K562 (cell line): Measurements from ENCODE around the gene COL6A2. TPM values are rescaled to one million over a fixed set of nuclear protein-coding genes. Genes with fewer than 3 reads are reported as not detected.
A peak's percentile ranks its signal among the peaks of the same experiment; 100 is the strongest.

ENCODE experiments used
- ATAC-seq: fragments of 200-7000 bp; cut with Tn5 transposase; 3 replicates; pipeline ENCODE4 v1.9.1; 2020; ENCODE audit warnings: moderate library complexity
- BruUV-seq: library from RNA; stranded (reverse); fragments of 400-500 nt; replicated peaks from 2 replicates; lab custom pipeline; 2021; lab: Mats Ljungman, UMichigan
- CTCF ChIA-PET: fragments of 300-600 bp; formaldehyde crosslinking; extraction: SDS; loops from one replicate; lab custom pipeline; 2021; ENCODE audit warnings: low intra/inter-chr PET ratio; lab: Yijun Ruan, JAX
- POLR2A ChIA-PET: fragments of 300-600, 350-650 bp; sonication (Branson Sonifier 250); formaldehyde crosslinking; extraction: SDS; loops from one replicate; lab custom pipeline; 2021; ENCODE audit warnings: antibody characterized with exemption, inconsistent platforms; lab: Yijun Ruan, JAX
- DNase-seq, 4 experiments: peaks; one replicate each; pipeline versions ENCODE4 v3.0.0 to v3.0.0-alpha.2; 2011 to 2018; ENCODE audit warnings: low spot score in 3 of 4, mixed read lengths in 3 of 4; ENCODE audit errors: extremely low read depth in 1 of 4
- FAIRE-seq: peaks from 2 replicates; lab custom pipeline; 2011; peaks lifted over from hg19 to GRCh38; lab: Jason Lieb, UNC
- H2AFZ ChIP-seq: 2 replicates; pipeline ENCODE4 v1.6.0; 2011; ENCODE audit warnings: low read depth, low read length, control low read depth, inconsistent platforms
- H3K27ac ChIP-seq: fragments of 200-600 bp; 3 replicates; pipeline ENCODE4 v1.8.0; 2011; ENCODE audit warnings: low read depth, mild to moderate bottlenecking, control low read depth, inconsistent platforms, low read length, moderate library complexity, mixed read lengths; ENCODE audit errors: extremely low read depth
- H3K27me3 ChIP-seq, 2 experiments: fragments of 300-600 bp in 1 of 2; 2 replicates in 1 of 2; 3 replicates in 1 of 2; pipeline versions ENCODE4 v1.6.0 to v1.8.0; 2011; ENCODE audit warnings: inconsistent platforms in 2 of 2, low read length in 2 of 2, mild to moderate bottlenecking in 1 of 2, mixed read lengths in 1 of 2, moderate library complexity in 1 of 2; ENCODE audit not compliant: control insufficient read depth in 2 of 2, insufficient read depth in 2 of 2
- H3K36me3 ChIP-seq: fragments of 300-600 bp; 3 replicates; pipeline ENCODE4 v1.8.0; 2011; ENCODE audit warnings: mild to moderate bottlenecking, low read length, inconsistent platforms; ENCODE audit not compliant: control insufficient read depth, insufficient read depth
- H3K4me1 ChIP-seq, 2 experiments: fragments of 200-600 bp in 1 of 2; replicated peaks in 1 of 2; 2 replicates in 1 of 2; 3 replicates in 1 of 2; pipeline versions ENCODE4 v1.5.1 to v1.8.0; 2011; ENCODE audit warnings: inconsistent platforms in 2 of 2, low read length in 2 of 2, mild to moderate bottlenecking in 1 of 2, mixed read lengths in 1 of 2, moderate library complexity in 1 of 2; ENCODE audit not compliant: control insufficient read depth in 2 of 2, insufficient read depth in 2 of 2
- H3K4me2 ChIP-seq: 2 replicates; pipeline ENCODE4 v1.6.1; 2011; ENCODE audit warnings: low read length, control low read depth, inconsistent platforms, mixed read lengths; ENCODE audit not compliant: insufficient read depth
- H3K4me3 ChIP-seq: fragments of 200-600 bp; sonication (generic), shearing (Covaris generic); 2 replicates; pipeline ENCODE4 v1.5.1; 2016; ENCODE audit warnings: control low read depth, inconsistent platforms
- H3K79me2 ChIP-seq: fragments of 200-600 bp; 3 replicates; pipeline ENCODE4 v1.8.0; 2011; ENCODE audit warnings: low read length, inconsistent platforms; ENCODE audit not compliant: control insufficient read depth, insufficient read depth
- H3K9ac ChIP-seq, 2 experiments: 2 replicates each; pipeline versions ENCODE4 v1.6.0 to v1.6.1; 2011; ENCODE audit warnings: low read depth in 2 of 2, low read length in 2 of 2, control low read depth in 1 of 2, inconsistent platforms in 1 of 2, mild to moderate bottlenecking in 1 of 2, mixed read lengths in 1 of 2; ENCODE audit not compliant: insufficient read depth in 1 of 2
- H3K9me1 ChIP-seq: one replicate; pipeline ENCODE4 v1.6.0; 2011; ENCODE audit warnings: inconsistent platforms, mild to moderate bottlenecking, low read length, moderate library complexity; ENCODE audit not compliant: control insufficient read depth, insufficient read depth
- H3K9me3 ChIP-seq: replicated peaks from 2 replicates; pipeline ENCODE4 v1.5.1; 2011; ENCODE audit warnings: low read depth, low read length, inconsistent platforms; ENCODE audit not compliant: control insufficient read depth, insufficient read depth
- H4K20me1 ChIP-seq: replicated peaks from 2 replicates; pipeline ENCODE4 v1.6.1; 2011; ENCODE audit warnings: low read length, inconsistent platforms, mixed read lengths; ENCODE audit not compliant: control insufficient read depth, insufficient read depth
- POLR3G ChIP-seq: IDR thresholded peaks from 2 replicates; pipeline ENCODE4 v1.6.1; 2011; ENCODE audit not compliant: insufficient read length, insufficient replicate concordance; ENCODE audit errors: extremely low read depth
- ZBTB7A ChIP-seq: IDR thresholded peaks from 2 replicates; pipeline ENCODE4 v1.6.1; 2011; ENCODE audit warnings: low read depth, mild to moderate bottlenecking, low read length, moderate library complexity, borderline replicate concordance; ENCODE audit not compliant: control insufficient read depth
- ZBTB9 ChIP-seq: fragments of 450-650 bp; formaldehyde crosslinking; IDR thresholded peaks from 2 replicates; pipeline ENCODE4 v1.4.0; 2020; ENCODE audit warnings: mild to moderate bottlenecking, moderate library complexity
- ZNF431 ChIP-seq: sonication (generic); formaldehyde crosslinking; IDR thresholded peaks from 2 replicates; pipeline ENCODE4 v1.8.0; 2022; ENCODE audit warnings: mild to moderate bottlenecking, missing genetic modification reagents
- WGBS: fragments of 100-300 bp; shearing (Covaris generic); methylation state at CpG from one replicate; pipeline ENCODE4 v1.1.6; 2016; ENCODE audit warnings: low coverage, mixed read lengths; ENCODE audit not compliant: insufficient coverage; ENCODE audit errors: missing lambda C conversion rate; 5-methylcytosine and 5-hydroxymethylcytosine counted together
- in situ Hi-C: fragments of 300-500 bp; cut with MboI; formaldehyde crosslinking; loops from 4 replicates; pipeline ENCODE4 v1.15.0; 2018; ENCODE audit warnings: inconsistent platforms, mixed read lengths
- intact Hi-C: fragments of 100-400 bp; cut with micrococcal nuclease; formaldehyde crosslinking; loops from 2 replicates; pipeline ENCODE4 v1.14.2; 2022
- polyA plus RNA-seq, 8 experiments: library from polyadenylated mRNA; depleted of rRNA in 4 of 8; stranded (reverse) in 5 of 8; unstranded in 3 of 8; fragments of >200 nt; fragmentation: Nextera tagmentation in 2 of 8; fragmentation: Illumina TruSeq in 1 of 8; extraction: Ambion mirVana in 2 of 8; extraction: Trizol in 1 of 8; gene quantifications; 2 replicates each; pipeline versions ENCODE4 v1.2.1 to v1.2.3, GENCODE V29; 2011 to 2014; ENCODE audit warnings: inconsistent platforms in 1 of 8, missing spikeins in 1 of 8
- total RNA-seq, 7 experiments: library from RNA; depleted of rRNA in 6 of 7; stranded (reverse); fragments of >200 nt in 6 of 7; fragmentation: Illumina TruSeq in 2 of 7; extraction: Trizol in 2 of 7; gene quantifications; 2 replicates each; pipeline versions ENCODE4 v1.2.1 to v1.2.3, GENCODE V29; 2011 to 2021; ENCODE audit warnings: low replicate concordance in 1 of 7

COL6A2 gene
- total and polyA plus RNA-seq, 9 of the 15 experiments (the other 6 are each of a cell fraction or from before 2014, with no cell fraction given) = 0.07 to 1.1 (median 0.24) TPM; not detected in 3

GRCh38 chr21:46058431-46059145, 39.3 kb upstream of the COL6A2 start:
- no peaks in the 10 kb centered on the region for H4K20me1 ChIP-seq
- POLR2A ChIA-PET = no interaction called here
- ATAC-seq (no peak), DNase-seq (no peak), FAIRE-seq (peak; percentile 19)
- no peak overlapping the region for H2AFZ ChIP-seq
- H3K9me3 ChIP-seq = no peaks in the 10 kb centered on the region; the same call in 1 of the 2 replicates
- peaks cover 0 to 16% of the 10 kb centered on the region in 2 experiments; a peak in 1 of 5 replicates for H3K4me1 ChIP-seq
- no peaks in the 10 kb centered on the region for H3K9me1 ChIP-seq
- TF ChIP-seq ZNF431 (CRISPR knock-in tag) (no peak), ZBTB9 (0 out of 2 replicates have a peak, but pooled peaks have one; percentile 36), POLR3G (no peak), ZBTB7A (no peak)
- TF ChIP-seq, all 486 proteins: peak for 1
- no TSS peak for BruUV-seq
- 0% methylated on average over 10 of the region's 10 CpGs for WGBS
- intact Hi-C loops = no loop called here
- no peak overlapping the region for H3K27ac ChIP-seq
- H3K9ac ChIP-seq = no peak overlapping the region
- in situ Hi-C loops = no loop called here
- H3K4me2 ChIP-seq = no peak overlapping the region
- no peaks in the 10 kb centered on the region for H3K36me3 ChIP-seq
- no peaks in the 10 kb centered on the region for H3K79me2 ChIP-seq
- H3K4me3 ChIP-seq = no peak overlapping the region
- CTCF ChIA-PET = no interaction called here
- H3K27me3 ChIP-seq = no peaks in the 10 kb centered on the region; a peak in 1 of 5 replicates
